HEK293 (cell line): Measurements from ENCODE around the gene TEX47.

Experiments
- CTCF ChIA-PET: fragments of 350-600 bp; formaldehyde crosslinking; extraction: SDS; loops from one replicate; lab custom pipeline; 2021; ENCODE audit warnings: antibody characterized with exemption; lab: Yijun Ruan, JAX
- POLR2A ChIA-PET: fragments of 300-600 bp; formaldehyde crosslinking; extraction: SDS; loops from one replicate; lab custom pipeline; 2020; ENCODE audit warnings: antibody characterized with exemption, inconsistent platforms; lab: Yijun Ruan, JAX
- H3K27ac ChIP-seq: fragments of 200-500 bp; sonication (Bioruptor generic); 2 replicates; pipeline ENCODE4 v1.5.1; 2014; ENCODE audit warnings: low read depth, low read length, control low read depth, inconsistent platforms; ENCODE audit errors: extremely low read depth
- H3K36me3 ChIP-seq, 2 experiments: fragments of 200-500 bp in 1 of 2; sonication (Bioruptor generic) in 1 of 2; 1 replicate in 1 of 2; 2 replicates in 1 of 2; pipeline ENCODE4 v1.5.1; 2014 to 2017; ENCODE audit warnings: inconsistent platforms in 2 of 2, low read length in 2 of 2; ENCODE audit not compliant: control insufficient read depth in 2 of 2, insufficient read depth in 1 of 2
- H3K4me1 ChIP-seq: fragments of 200-500 bp; sonication (Bioruptor generic); 2 replicates; pipeline ENCODE4 v1.5.1; 2014; ENCODE audit warnings: mild to moderate bottlenecking, low read length, inconsistent platforms; ENCODE audit not compliant: control insufficient read depth, insufficient read depth
- H3K4me3 ChIP-seq: 2 replicates; pipeline ENCODE4 v1.5.1; 2011; ENCODE audit warnings: low read depth, mild to moderate bottlenecking, control low read depth, low read length, moderate library complexity
- H3K9me3 ChIP-seq: fragments of 200-500 bp; sonication (Bioruptor generic); 2 replicates; pipeline ENCODE4 v1.5.1; 2014; ENCODE audit warnings: low read depth, low read length, inconsistent platforms; ENCODE audit not compliant: control insufficient read depth, insufficient read depth
- IKZF3 ChIP-seq: fragments of 450-650 bp; IDR thresholded peaks from 2 replicates; pipeline ENCODE4 v1.5.0; 2018; ENCODE audit warnings: missing biosample characterization, mild to moderate bottlenecking, missing genetic modification characterization, moderate library complexity
- INSM2 ChIP-seq: fragments of 450-650 bp; formaldehyde crosslinking; IDR thresholded peaks from 2 replicates; pipeline ENCODE4 v1.5.1; 2016; ENCODE audit warnings: missing biosample characterization, missing genetic modification characterization
- KLF16 ChIP-seq: fragments of 450-650 bp; formaldehyde crosslinking; IDR thresholded peaks from 2 replicates; pipeline ENCODE4 v1.5.1; 2017; ENCODE audit warnings: missing biosample characterization, missing genetic modification characterization
- PRDM4 ChIP-seq: fragments of 450-650 bp; formaldehyde crosslinking; IDR thresholded peaks from 2 replicates; pipeline ENCODE4 v1.5.1; 2017; ENCODE audit warnings: missing biosample characterization, missing genetic modification characterization
- PRDM6 ChIP-seq: fragments of 450-650 bp; formaldehyde crosslinking; IDR thresholded peaks from 2 replicates; pipeline ENCODE4 v1.5.1; 2017; ENCODE audit warnings: missing biosample characterization, missing genetic modification characterization
- ZBTB20 ChIP-seq: fragments of 450-650 bp; formaldehyde crosslinking; IDR thresholded peaks from 2 replicates; pipeline ENCODE4 v1.5.1; 2016; ENCODE audit warnings: missing biosample characterization, missing genetic modification characterization
- ZBTB6 ChIP-seq: fragments of 450-650 bp; formaldehyde crosslinking; IDR thresholded peaks from 2 replicates; pipeline ENCODE4 v1.5.1; 2017; ENCODE audit warnings: missing biosample characterization, missing genetic modification characterization
- ZFP37 ChIP-seq: fragments of 450-650 bp; formaldehyde crosslinking; IDR thresholded peaks from 2 replicates; pipeline ENCODE4 v1.5.1; 2016; ENCODE audit warnings: missing biosample characterization, missing genetic modification characterization
- ZNF138 ChIP-seq: fragments of 450-650 bp; formaldehyde crosslinking; IDR thresholded peaks from 2 replicates; pipeline ENCODE4 v1.5.1; 2016; ENCODE audit warnings: missing biosample characterization, missing genetic modification characterization, borderline replicate concordance
- ZNF155 ChIP-seq: fragments of 450-650 bp; formaldehyde crosslinking; IDR thresholded peaks from 2 replicates; pipeline ENCODE4 v1.5.1; 2016; ENCODE audit warnings: missing biosample characterization, missing genetic modification characterization
- ZNF16 ChIP-seq: fragments of 450-650 bp; formaldehyde crosslinking; IDR thresholded peaks from 2 replicates; pipeline ENCODE4 v1.5.1; 2016; ENCODE audit warnings: low read depth, missing biosample characterization, missing genetic modification characterization
- ZNF221 ChIP-seq: fragments of 450-650 bp; formaldehyde crosslinking; IDR thresholded peaks from 2 replicates; pipeline ENCODE4 v1.5.1; 2017; ENCODE audit warnings: missing biosample characterization, missing genetic modification characterization, borderline replicate concordance
- ZNF239 ChIP-seq: fragments of 450-650 bp; formaldehyde crosslinking; IDR thresholded peaks from 2 replicates; pipeline ENCODE4 v1.5.1; 2016; ENCODE audit warnings: missing biosample characterization, missing genetic modification characterization
- ZNF26 ChIP-seq: fragments of 450-650 bp; formaldehyde crosslinking; IDR thresholded peaks from 2 replicates; pipeline ENCODE4 v1.5.1; 2016; ENCODE audit warnings: missing biosample characterization, missing genetic modification characterization
- ZNF518A ChIP-seq: fragments of 450-650 bp; formaldehyde crosslinking; conservative IDR thresholded peaks from 2 replicates; pipeline ENCODE4 v1.5.1; 2016; ENCODE audit warnings: low read depth, missing biosample characterization, missing genetic modification characterization
- ZNF529 ChIP-seq: fragments of 450-650 bp; formaldehyde crosslinking; IDR thresholded peaks from 2 replicates; pipeline ENCODE4 v1.5.1; 2017; ENCODE audit warnings: missing genetic modification characterization, missing biosample characterization; ENCODE audit not compliant: insufficient replicate concordance
- ZNF571 ChIP-seq: fragments of 450-650 bp; formaldehyde crosslinking; IDR thresholded peaks from 2 replicates; pipeline ENCODE4 v1.5.0; 2017; ENCODE audit warnings: missing biosample characterization, missing genetic modification characterization
- ZSCAN16 ChIP-seq: fragments of 450-650 bp; formaldehyde crosslinking; IDR thresholded peaks from 2 replicates; pipeline ENCODE4 v1.5.1; 2016; ENCODE audit warnings: missing biosample characterization, missing genetic modification characterization
- ZSCAN30 ChIP-seq: fragments of 450-650 bp; IDR thresholded peaks from 2 replicates; pipeline ENCODE4 v1.5.1; 2018; ENCODE audit warnings: missing biosample characterization, mild to moderate bottlenecking, missing genetic modification characterization, moderate library complexity
- ZSCAN5A ChIP-seq: fragments of 450-650 bp; formaldehyde crosslinking; IDR thresholded peaks from 2 replicates; pipeline ENCODE4 v1.5.1; 2016; ENCODE audit warnings: missing biosample characterization, missing genetic modification characterization

Gene TEX47

GRCh38 chr7:88795553-88795952, at the start of gene TEX47:
TEX47 (minus strand) TSS chr7:88795737; CDS start chr7:88794942, 795 bp downstream.
- Histone ChIP-seq H3K36me3 (no peaks in the 10 kb centered on the region), H3K27ac (no peak within 1 kb of the TSS), H3K4me1 (no peaks in the 10 kb centered on the region), H3K9me3 (no peaks in the 10 kb centered on the region), H3K4me3 (no peak within 1 kb of the TSS)
- ChIA-PET CTCF (no interaction called here), POLR2A (no interaction called here)
- TF ChIP-seq ZFP37 (tag by site-specific recombination) (no peak), ZNF518A (tag by site-specific recombination) (no peak), IKZF3 (tag by site-specific recombination) (no peak)

GRCh38 chr7:88845091-88845490, 49.6 kb upstream of the TEX47 start:
- no peaks in the 10 kb centered on the region for H3K4me1 ChIP-seq
- CTCF ChIA-PET: interaction anchor here (1.4 kb wide), 1 partner anchor 10 kb away, joined by 6 read pairs; no protein-coding TSS in a partner anchor
- no peaks in the 10 kb centered on the region for H3K36me3 ChIP-seq
- no peak overlapping the region for H3K27ac ChIP-seq
- no peak overlapping the region for H3K4me3 ChIP-seq
- no peaks in the 10 kb centered on the region for H3K9me3 ChIP-seq
- POLR2A ChIA-PET: no interaction called here
- TF ChIP-seq PRDM4 (tag by site-specific recombination) (no peak), ZBTB6 (no peak), ZNF26 (tag by site-specific recombination) (no peak), ZSCAN30 (tag by site-specific recombination) (no peak), ZSCAN5A (tag by site-specific recombination) (no peak), ZNF529 (tag by site-specific recombination) (no peak), ZNF16 (tag by site-specific recombination) (no peak), ZNF571 (no peak), KLF16 (tag by site-specific recombination) (no peak), ZNF138 (tag by site-specific recombination) (no peak), ZBTB20 (tag by site-specific recombination) (no peak), PRDM6 (tag by site-specific recombination) (no peak), ZNF221 (tag by site-specific recombination) (no peak), ZNF239 (no peak), ZSCAN16 (no peak), ZNF155 (no peak), INSM2 (no peak)
